Suppressor macrophage treated with lipopolysaccharide for 1 hour (primary cell): ENCODE data around the gene MARCHF11.

Source experiments
- DNase-seq, 3 donors: peaks; one replicate each; pipeline ENCODE4 v3.0.0-alpha.2; 2020 to 2022

Gene MARCHF11

GRCh38 chr5:16131878-16132277 lies 47.7 kb downstream of the MARCHF11 start:
- DNase-seq: no peak

- no peak for DNase-seq
Measured at GRCh38 chr5:16128944-16129343, 50.6 kb downstream of the MARCHF11 start.

- DNase-seq: no peak
Measured at GRCh38 chr5:16127865-16128544, 51.6 kb downstream of the MARCHF11 start.

- DNase-seq: no peak
Measured at GRCh38 chr5:16120579-16120978, 59.0 kb downstream of the MARCHF11 start.

GRCh38 chr5:16119790-16120189 lies 59.8 kb downstream of the MARCHF11 start:
- DNase-seq: no peak

- no peak for DNase-seq
Measured at GRCh38 chr5:16115140-16115539, 64.5 kb downstream of the MARCHF11 start.

GRCh38 chr5:16108418-16108817 lies 71.2 kb downstream of the MARCHF11 start:
- no peak for DNase-seq

GRCh38 chr5:16104961-16105360 lies 74.6 kb downstream of the MARCHF11 start:
- DNase-seq: no peak

GRCh38 chr5:16095612-16096011 lies 84.0 kb downstream of the MARCHF11 start:
- DNase-seq: no peak

GRCh38 chr5:16090270-16090669 lies 89.3 kb downstream of the MARCHF11 start:
- no peak for DNase-seq

GRCh38 chr5:16082982-16083381 lies 96.6 kb downstream of the MARCHF11 start:
- DNase-seq: no peak

- DNase-seq: no peak
Measured at GRCh38 chr5:16082053-16082452, 97.5 kb downstream of the MARCHF11 start.

- no peak for DNase-seq
Measured at GRCh38 chr5:16081376-16081955, 98.1 kb downstream of the MARCHF11 start.

- DNase-seq: no peak
Measured at GRCh38 chr5:16076657-16077056, 102.9 kb downstream of the MARCHF11 start.

- DNase-seq: no peak
Measured at GRCh38 chr5:16074358-16074757, 105.2 kb downstream of the MARCHF11 start.

GRCh38 chr5:16072616-16073015 lies 107.0 kb downstream of the MARCHF11 start:
- no peak for DNase-seq

- no peak for DNase-seq
Measured at GRCh38 chr5:16067415-16067814, 112.2 kb downstream of the MARCHF11 start.

GRCh38 chr5:16066810-16067209 lies 112.8 kb downstream of the MARCHF11 start:
- no peak for DNase-seq

GRCh38 chr5:16066320-16066719 lies 113.3 kb downstream of the MARCHF11 start:
- no peak for DNase-seq

- no peak for DNase-seq
Measured at GRCh38 chr5:16065831-16066230, 113.8 kb downstream of the MARCHF11 start.

- DNase-seq: no peak
Measured at GRCh38 chr5:16064135-16064893, 115.3 kb downstream of the MARCHF11 start.

GRCh38 chr5:16061163-16061562 lies 118.4 kb downstream of the MARCHF11 start:
- DNase-seq: no peak

GRCh38 chr5:16057277-16057676 lies 122.3 kb downstream of the MARCHF11 start:
- no peak for DNase-seq

- DNase-seq: no peak
Measured at GRCh38 chr5:16051246-16051755, 128.3 kb downstream of the MARCHF11 start.
